Esophagus muscularis mucosa (tissue), 4 donors: Measurements from ENCODE around the gene PHIP. TPM values are rescaled to one million over a fixed set of nuclear protein-coding genes. Genes with fewer than 3 reads are reported as not detected.
"Not testable (repeated sequence)": the region's sequence is repeated elsewhere in the genome, so short reads cannot be mapped to it uniquely, and the experiment has no call there.

ENCODE experiments used
- DNase-seq: peaks from one replicate; pipeline ENCODE4 v3.0.0-alpha.2; 2017; ENCODE audit errors: extremely low spot score
- H3K27ac ChIP-seq, 4 donors: fragments of 200-600 bp; sonication (generic); replicated peaks in 1 of 4; 1 replicate in 3 of 4; 2 replicates in 1 of 4; pipeline ENCODE4 v1.5.1; 2016 to 2019; ENCODE audit warnings: mild to moderate bottlenecking in 1 of 4
- H3K27me3 ChIP-seq, 4 donors: fragments of 200-600 bp; sonication (generic); one replicate each; pipeline versions ENCODE4 v1.5.1 to v1.6.0; 2016 to 2019
- H3K36me3 ChIP-seq, 4 donors: fragments of 200-600 bp; sonication (generic); one replicate each; pipeline ENCODE4 v1.5.1; 2016 to 2019
- H3K4me1 ChIP-seq, 4 donors: fragments of 200-600 bp; sonication (generic); one replicate each; pipeline ENCODE4 v1.5.1; 2016 to 2019
- H3K4me3 ChIP-seq, 4 donors: fragments of 200-600 bp; sonication (generic); 1 replicate in 2 of 4; 2 replicates in 2 of 4; pipeline ENCODE4 v1.5.1; 2016 to 2019; ENCODE audit warnings: mild to moderate bottlenecking in 4 of 4, moderate library complexity in 1 of 4
- H3K9me3 ChIP-seq, 4 donors: fragments of 200-600 bp; sonication (generic); 1 replicate in 3 of 4; 2 replicates in 1 of 4; pipeline ENCODE4 v1.5.1; 2016 to 2019
- EP300 ChIP-seq: sonication (generic); formaldehyde crosslinking; IDR thresholded peaks from one replicate; pipeline ENCODE4 v1.6.1; 2017; ENCODE audit warnings: antibody characterized with exemption
- POLR2A ChIP-seq: fragments of 450-650 bp; IDR thresholded peaks from one replicate; pipeline ENCODE4 v1.6.1; 2017; ENCODE audit warnings: antibody characterized with exemption, moderate library complexity, mild to moderate bottlenecking, low read depth
- POLR2AphosphoS5 ChIP-seq, 2 donors: sonication (generic); formaldehyde crosslinking; IDR thresholded peaks; one replicate each; pipeline ENCODE4 v1.6.1; 2017; ENCODE audit warnings: antibody characterized with exemption in 2 of 2
- WGBS: methylation state at CpG from one replicate; pipeline ENCODE4 v1.1.5; 2018; 5-methylcytosine and 5-hydroxymethylcytosine counted together
- intact Hi-C: fragments of 100-400 bp; cut with DNase I; formaldehyde crosslinking; loops from one replicate; pipeline ENCODE4 v1.15.1; 2023
- total RNA-seq, 4 donors: library from RNA; depleted of rRNA; stranded (reverse); fragments of >200 nt; gene quantifications; one replicate each; pipeline versions ENCODE4 v1.1.0 to v1.2.1, GENCODE V29; 2016
- TF ChIP-seq, protein P1 (sequence below), 3 experiments: fragments of 200-600 bp in 2 of 3; fragments of 450-650 bp in 1 of 3; sonication (generic) in 2 of 3; IDR thresholded peaks; one replicate each; pipeline ENCODE4 v1.5.1; 2017 to 2019; ENCODE audit warnings: antibody characterized with exemption in 3 of 3, mild to moderate bottlenecking in 2 of 3, moderate library complexity in 1 of 3

Gene PHIP
- total RNA-seq, 4 donors from 2014 or later: 20.1 to 32.4 (median 25.5) TPM

DNA sequence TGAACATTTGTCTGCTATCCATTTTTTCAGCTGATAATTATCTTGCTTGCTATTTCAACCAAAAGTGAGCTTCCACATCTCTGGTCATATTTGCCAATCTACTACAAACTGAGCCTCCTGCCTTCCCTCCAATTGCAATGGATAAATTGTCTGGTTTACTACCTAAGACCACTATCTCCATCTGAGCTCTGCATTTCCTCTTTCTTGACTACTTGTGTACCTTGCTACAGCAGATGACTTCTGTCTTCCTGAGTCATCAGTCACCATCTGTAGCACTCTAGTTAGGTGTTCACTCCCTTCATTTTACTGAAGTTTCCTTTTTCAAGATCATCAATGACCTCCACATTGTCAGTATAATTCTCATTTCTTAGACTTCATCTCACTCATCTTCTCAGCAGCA, 33.5 kb upstream of the PHIP start:
- H3K9me3 ChIP-seq: no peaks in the 10 kb centered on the region
- no peak overlapping the region for H3K27ac ChIP-seq
- TF ChIP-seq, protein P1, sequence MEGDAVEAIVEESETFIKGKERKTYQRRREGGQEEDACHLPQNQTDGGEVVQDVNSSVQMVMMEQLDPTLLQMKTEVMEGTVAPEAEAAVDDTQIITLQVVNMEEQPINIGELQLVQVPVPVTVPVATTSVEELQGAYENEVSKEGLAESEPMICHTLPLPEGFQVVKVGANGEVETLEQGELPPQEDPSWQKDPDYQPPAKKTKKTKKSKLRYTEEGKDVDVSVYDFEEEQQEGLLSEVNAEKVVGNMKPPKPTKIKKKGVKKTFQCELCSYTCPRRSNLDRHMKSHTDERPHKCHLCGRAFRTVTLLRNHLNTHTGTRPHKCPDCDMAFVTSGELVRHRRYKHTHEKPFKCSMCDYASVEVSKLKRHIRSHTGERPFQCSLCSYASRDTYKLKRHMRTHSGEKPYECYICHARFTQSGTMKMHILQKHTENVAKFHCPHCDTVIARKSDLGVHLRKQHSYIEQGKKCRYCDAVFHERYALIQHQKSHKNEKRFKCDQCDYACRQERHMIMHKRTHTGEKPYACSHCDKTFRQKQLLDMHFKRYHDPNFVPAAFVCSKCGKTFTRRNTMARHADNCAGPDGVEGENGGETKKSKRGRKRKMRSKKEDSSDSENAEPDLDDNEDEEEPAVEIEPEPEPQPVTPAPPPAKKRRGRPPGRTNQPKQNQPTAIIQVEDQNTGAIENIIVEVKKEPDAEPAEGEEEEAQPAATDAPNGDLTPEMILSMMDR (IDR thresholded peaks at IDR 0.05): no peak
- no peak for TF ChIP-seq POLR2A
- no peak for TF ChIP-seq EP300
- no peak for TF ChIP-seq POLR2AphosphoS5 (IDR thresholded peaks at IDR 0.05)
- no peaks in the 10 kb centered on the region for H3K4me1 ChIP-seq
- H3K27me3 ChIP-seq: no peaks in the 10 kb centered on the region
- DNase-seq: no peak
- intact Hi-C loops: no loop called here
- H3K4me3 ChIP-seq: no peak overlapping the region
- H3K36me3 ChIP-seq: no peaks in the 10 kb centered on the region

DNA sequence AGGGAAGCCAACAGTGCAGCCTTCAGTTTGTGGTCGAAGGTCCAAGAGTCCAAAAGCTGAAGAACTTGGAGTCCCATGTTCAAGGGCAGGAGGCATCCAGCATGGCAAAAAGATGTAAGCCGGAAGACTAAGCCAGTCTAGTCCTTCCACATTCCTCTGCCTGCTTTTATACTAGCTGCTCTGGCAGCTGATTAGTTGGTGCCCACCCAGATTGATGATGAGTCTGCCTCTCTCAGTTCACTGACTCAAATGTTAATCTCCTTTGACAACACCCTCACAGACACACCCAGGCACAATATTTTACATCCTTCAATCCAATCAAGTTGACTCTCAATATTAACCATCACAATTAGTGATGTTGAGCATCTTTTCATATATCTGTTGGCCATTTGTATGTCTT, 23.1 kb upstream of the PHIP start:
- Histone ChIP-seq H3K27me3 (no peaks in the 10 kb centered on the region), H3K4me3 (no peak overlapping the region), H3K36me3 (no peaks in the 10 kb centered on the region), H3K9me3 (no peaks in the 10 kb centered on the region), H3K4me1 (no peaks in the 10 kb centered on the region), H3K27ac (no peak overlapping the region)
- 89% methylated on average over 2 of the region's 2 CpGs for WGBS
- DNase-seq: no peak
- no peak for TF ChIP-seq POLR2AphosphoS5 (IDR thresholded peaks at IDR 0.05)
- intact Hi-C loops: no loop called here

DNA sequence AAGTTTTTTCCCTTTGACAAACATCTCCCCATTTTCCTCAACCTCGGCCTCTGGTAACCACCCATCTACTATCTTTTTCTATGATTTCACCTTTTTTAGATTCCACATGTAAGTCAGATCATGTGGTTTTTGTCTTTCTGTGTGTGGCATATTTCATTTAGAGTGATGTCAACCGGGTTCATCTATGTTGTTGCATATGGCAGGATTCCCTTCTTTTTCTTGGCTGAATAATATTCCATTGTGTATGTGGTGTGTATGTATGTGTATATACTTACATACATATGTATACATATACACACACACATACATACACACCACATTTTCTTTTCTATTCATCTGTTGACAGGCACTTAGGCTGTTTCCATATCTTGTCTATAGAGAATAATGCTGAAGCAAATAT, 22.2 kb upstream of the PHIP start:
- Histone ChIP-seq H3K4me3 (no peak overlapping the region), H3K9me3 (no peaks in the 10 kb centered on the region), H3K36me3 (no peaks in the 10 kb centered on the region), H3K27ac (no peak overlapping the region), H3K27me3 (no peaks in the 10 kb centered on the region), H3K4me1 (no peaks in the 10 kb centered on the region)
- 94% methylated on average over 2 of the region's 2 CpGs for WGBS
- intact Hi-C loops: no loop called here
- no peak for TF ChIP-seq EP300
- TF ChIP-seq, protein P1 (IDR thresholded peaks at IDR 0.05): no peak
- no peak for TF ChIP-seq POLR2AphosphoS5 (IDR thresholded peaks at IDR 0.05)
- no peak for DNase-seq

DNA sequence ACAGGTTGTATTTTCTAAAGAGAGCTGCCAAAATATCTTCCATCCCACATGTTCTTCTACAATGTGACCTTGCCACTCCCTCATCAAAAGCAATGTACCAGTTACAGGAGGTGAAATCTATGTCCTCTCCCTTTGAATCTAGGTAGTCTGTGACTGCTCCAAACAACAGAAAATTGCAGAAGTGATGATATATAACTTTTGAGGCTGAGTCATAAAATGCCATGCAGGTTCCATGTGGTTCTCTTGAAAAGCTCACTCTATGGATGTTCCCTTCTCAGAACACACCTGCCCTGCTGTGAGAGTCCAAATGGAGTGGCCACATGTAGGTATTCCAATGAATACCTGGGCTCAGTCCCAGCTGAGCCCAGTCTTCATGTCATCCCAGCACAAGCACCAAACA, 16.9 kb upstream of the PHIP start:
- Histone ChIP-seq H3K9me3 (no peaks in the 10 kb centered on the region), H3K36me3 (no peaks in the 10 kb centered on the region), H3K27me3 (no peaks in the 10 kb centered on the region), H3K4me3 (no peak overlapping the region), H3K4me1 (no peaks in the 10 kb centered on the region), H3K27ac (no peak overlapping the region)
- no peak for DNase-seq
- intact Hi-C loops: no loop called here
- TF ChIP-seq POLR2AphosphoS5 (IDR thresholded peaks at IDR 0.05) (no peak), EP300 (no peak), POLR2A (no peak)
- TF ChIP-seq, protein P1 (IDR thresholded peaks at IDR 0.05): no peak

DNA sequence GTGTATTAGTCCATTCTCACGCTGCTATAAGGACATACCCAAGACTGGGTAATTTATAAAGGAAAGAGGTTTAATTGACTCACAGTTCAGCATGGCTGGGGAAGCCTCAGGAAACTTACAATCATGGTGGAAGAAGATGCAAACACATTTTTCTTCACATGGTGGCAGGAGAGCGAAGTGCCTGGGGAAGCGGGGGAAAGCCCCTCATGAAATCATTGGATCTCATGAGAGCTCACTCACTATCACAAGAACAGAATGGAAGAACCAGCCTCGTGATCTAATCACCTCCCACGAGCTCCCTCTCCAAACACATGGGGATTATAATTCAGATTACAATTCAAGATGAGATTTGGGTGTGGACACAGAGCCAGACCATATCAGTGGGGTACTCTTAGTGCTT, 13.7 kb upstream of the PHIP start:
- H3K36me3 ChIP-seq, H3K27me3 ChIP-seq, H3K9me3 ChIP-seq, intact Hi-C loops, H3K27ac ChIP-seq, H3K4me1 ChIP-seq, H3K4me3 ChIP-seq, DNase-seq: not testable (repeated sequence)
- 86% methylated on average over 5 of the region's 5 CpGs for WGBS

DNA sequence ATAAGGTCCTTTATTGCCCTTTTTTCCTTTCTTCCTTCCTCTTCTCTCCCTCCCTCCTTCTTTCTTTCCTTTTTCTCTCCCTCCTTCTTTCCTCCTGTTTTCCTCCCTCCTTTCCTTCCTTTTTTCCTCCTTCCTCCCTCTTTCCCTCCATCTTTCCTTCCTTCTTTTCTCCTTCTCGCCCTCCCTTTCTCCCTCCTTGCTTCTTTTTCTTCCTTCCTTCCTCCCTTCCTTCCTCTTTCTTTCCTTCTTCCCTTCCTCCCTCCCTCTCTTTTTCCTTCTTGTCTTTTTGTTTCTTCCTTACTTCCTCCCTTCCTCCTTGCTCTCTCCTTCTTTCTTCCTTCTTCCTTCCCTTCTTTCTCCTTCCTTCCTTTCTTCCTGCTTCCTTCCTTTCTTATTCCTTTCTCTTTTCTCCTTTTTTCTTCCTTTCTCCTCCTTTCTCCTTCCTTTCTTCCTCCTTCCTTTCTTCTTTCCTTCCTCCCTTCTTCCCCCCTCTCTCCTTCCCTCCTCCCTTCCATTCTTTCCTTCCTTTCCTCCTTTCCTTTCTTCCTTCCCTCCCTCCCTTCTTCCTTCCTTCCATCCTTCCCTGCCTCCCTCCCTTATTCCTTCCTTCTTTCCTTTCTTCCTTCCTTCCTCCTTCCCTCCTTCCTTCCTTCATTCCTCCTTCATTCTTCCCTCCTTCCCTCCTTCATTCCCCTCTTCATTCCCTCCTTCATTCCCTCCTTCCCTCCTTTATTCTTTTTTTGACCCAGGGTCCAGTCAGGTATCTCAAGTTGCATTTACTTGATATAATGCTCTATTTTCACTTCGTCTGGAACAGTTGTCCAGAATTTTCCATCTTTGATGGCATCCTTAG, 11.7 kb upstream of the PHIP start:
- DNase-seq: no peak
- intact Hi-C loops: no loop called here
- no peak overlapping the region for H3K27ac ChIP-seq
- H3K36me3 ChIP-seq: no peaks in the 10 kb centered on the region
- H3K27me3 ChIP-seq: no peaks in the 10 kb centered on the region
- H3K9me3 ChIP-seq: no peaks in the 10 kb centered on the region
- H3K4me1 ChIP-seq: no peaks in the 10 kb centered on the region
- 87% methylated on average over 2 of the region's 2 CpGs for WGBS
- no peak overlapping the region for H3K4me3 ChIP-seq
- TF ChIP-seq POLR2A (no peak), EP300 (no peak), POLR2AphosphoS5 (IDR thresholded peaks at IDR 0.05) (no peak)
- TF ChIP-seq, protein P1 (IDR thresholded peaks at IDR 0.05): no peak
